HTERT RPE-1 (cell line): ENCODE measurements around the gene DBR1.
"Not testable (repeated sequence)": the region's sequence is repeated elsewhere in the genome, so short reads cannot be mapped to it uniquely, and the experiment has no call there.

Source experiments
- in situ Hi-C: fragments of 300-500 bp; cut with MboI; formaldehyde crosslinking; loops from 4 replicates; pipeline ENCODE4 v1.14.3; 2020; ENCODE audit warnings: low sequenced_read_pairs

DBR1 gene

GRCh38 chr3:138186803-138187295 lies 12.1 kb upstream of the DBR1 start:
- in situ Hi-C loops, result no loop called here

- in situ Hi-C loops, result no loop called here
Measured at GRCh38 chr3:138186221-138186620, 11.5 kb upstream of the DBR1 start.

GRCh38 chr3:138184994-138185393 lies 10.3 kb upstream of the DBR1 start:
- in situ Hi-C loops, result no loop called here

- in situ Hi-C loops, result no loop called here
Measured at GRCh38 chr3:138180375-138181029, 5.8 kb upstream of the DBR1 start.

GRCh38 chr3:138173769-138174420 lies 826 bp downstream of the DBR1 start:
- in situ Hi-C loops, result no loop called here

- in situ Hi-C loops, result no loop called here
Measured at GRCh38 chr3:138172625-138173024, 2.1 kb downstream of the DBR1 start.

GRCh38 chr3:138165061-138165460 lies 9.7 kb downstream of the DBR1 start:
- in situ Hi-C loops, result no loop called here

- in situ Hi-C loops, result no loop called here
Measured at GRCh38 chr3:138157743-138158142, 17.0 kb downstream of the DBR1 start.

GRCh38 chr3:138154534-138154933 lies 20.2 kb downstream of the DBR1 start:
- in situ Hi-C loops, result no loop called here

GRCh38 chr3:138148503-138148902 lies 26.2 kb downstream of the DBR1 start:
- in situ Hi-C loops, result no loop called here

- in situ Hi-C loops, result not testable (repeated sequence)
Measured at GRCh38 chr3:138142181-138142580, 32.5 kb downstream of the DBR1 start.

- in situ Hi-C loops, result no loop called here
Measured at GRCh38 chr3:138140940-138141339, 33.8 kb downstream of the DBR1 start.

- in situ Hi-C loops, result no loop called here
Measured at GRCh38 chr3:138139691-138140090, 35.0 kb downstream of the DBR1 start.

GRCh38 chr3:138137861-138138260 lies 36.9 kb downstream of the DBR1 start:
- in situ Hi-C loops, result no loop called here

GRCh38 chr3:138136201-138136600 lies 38.5 kb downstream of the DBR1 start:
- in situ Hi-C loops, result no loop called here

GRCh38 chr3:138135833-138136194 lies 38.9 kb downstream of the DBR1 start:
- in situ Hi-C loops, result no loop called here

GRCh38 chr3:138135146-138135832 lies 39.4 kb downstream of the DBR1 start:
- in situ Hi-C loops, result no loop called here

- in situ Hi-C loops, result no loop called here
Measured at GRCh38 chr3:138132239-138132638, 42.5 kb downstream of the DBR1 start, which contains the start of gene A4GNT. TSS of gene A4GNT (minus strand) at chr3:138132390. CDS start at chr3:138131256, 1,134 bp downstream.

GRCh38 chr3:138127636-138128365 lies 46.9 kb downstream of the DBR1 start:
- in situ Hi-C loops, result no loop called here

GRCh38 chr3:138125548-138126221 lies 49.0 kb downstream of the DBR1 start:
- in situ Hi-C loops, result no loop called here
